A673 (cell line): Measurements from ENCODE around the gene UCKL1. TPM values are rescaled to one million over a fixed set of nuclear protein-coding genes. Genes with fewer than 3 reads are reported as not detected.

ENCODE experiments used
- BruUV-seq: library from RNA; stranded (reverse); fragments of 400-500 nt; replicated peaks from 2 replicates; lab custom pipeline; 2021; lab: Mats Ljungman, UMichigan
- CTCF ChIA-PET: fragments of 300-600 bp; sonication (Branson Sonifier 250); formaldehyde crosslinking; loops from one replicate; lab custom pipeline; 2022; ENCODE audit warnings: antibody characterized with exemption; lab: Charles Lee
- POLR2A ChIA-PET: fragments of 300-600 bp; sonication (Branson Sonifier 250); formaldehyde crosslinking; loops from one replicate; lab custom pipeline; 2022; ENCODE audit warnings: antibody characterized with exemption; ENCODE audit not compliant: low non-redundant PET; lab: Charles Lee
- DNase-seq: peaks from one replicate; pipeline ENCODE4 v3.0.0-alpha.2; 2015; ENCODE audit warnings: low spot score
- H3K27ac ChIP-seq: fragments of 200-600 bp; sonication (generic); 2 replicates; pipeline ENCODE4 v1.5.1; 2016; ENCODE audit warnings: mixed run types, low read depth, mild to moderate bottlenecking, mixed read lengths, antibody characterized with exemption, low read length; ENCODE audit not compliant: poor library complexity, severe bottlenecking
- H3K27me3 ChIP-seq: fragments of 200-600 bp; sonication (generic); replicated peaks from 2 replicates; pipeline ENCODE4 v1.6.1; 2017; ENCODE audit warnings: mixed run types, low read depth, mild to moderate bottlenecking, mixed read lengths, antibody characterized with exemption, low read length; ENCODE audit not compliant: insufficient read depth, poor library complexity
- H3K36me3 ChIP-seq: fragments of 200-600 bp; sonication (generic); 2 replicates; pipeline ENCODE4 v1.6.1; 2016; ENCODE audit warnings: mixed run types, mild to moderate bottlenecking, mixed read lengths, antibody characterized with exemption, low read length; ENCODE audit not compliant: insufficient read depth, poor library complexity, severe bottlenecking
- H3K4me1 ChIP-seq: fragments of 200-600 bp; sonication (generic); 2 replicates; pipeline ENCODE4 v1.6.1; 2017; ENCODE audit warnings: mixed run types, mild to moderate bottlenecking, mixed read lengths, antibody characterized with exemption, low read length; ENCODE audit not compliant: insufficient read depth, poor library complexity, severe bottlenecking
- H3K4me3 ChIP-seq: fragments of 200-600 bp; sonication (generic); 2 replicates; pipeline ENCODE4 v1.5.1; 2016; ENCODE audit warnings: low read depth, mixed run types, mild to moderate bottlenecking, mixed read lengths, low read length; ENCODE audit not compliant: poor library complexity, severe bottlenecking
- H3K9me3 ChIP-seq: fragments of 200-600 bp; sonication (generic); 2 replicates; pipeline ENCODE4 v1.6.1; 2016; ENCODE audit warnings: mixed run types, low read depth, mild to moderate bottlenecking, mixed read lengths, antibody characterized with exemption, low read length; ENCODE audit not compliant: poor library complexity, severe bottlenecking
- EZH2 ChIP-seq: fragments of 200-600 bp; sonication (generic); IDR thresholded peaks from 2 replicates; pipeline ENCODE4 v1.6.1; 2017; ENCODE audit warnings: borderline replicate concordance, low read depth, mild to moderate bottlenecking, mixed read lengths, antibody characterized with exemption, low read length; ENCODE audit not compliant: poor library complexity, severe bottlenecking
- intact Hi-C: fragments of 100-400 bp; cut with micrococcal nuclease; formaldehyde crosslinking; loops from one replicate; pipeline ENCODE4 v1.10.0; 2022; ENCODE audit not compliant: unreplicated experiment
- total RNA-seq: library from RNA; stranded (reverse); gene quantifications from 2 replicates; pipeline ENCODE4 v1.2.3, GENCODE V29; 2021
- TF ChIP-seq, protein P1 (sequence below): fragments of 300-800, 200-600 bp; sonication (generic); conservative IDR thresholded peaks from 2 replicates; pipeline ENCODE4 v1.5.1; 2017; ENCODE audit warnings: low read depth, mild to moderate bottlenecking, antibody characterized with exemption, low read length, moderate library complexity, mixed read lengths

UCKL1 gene
- total RNA-seq, 1 experiment from 2014 or later: 53.3 TPM

DNA sequence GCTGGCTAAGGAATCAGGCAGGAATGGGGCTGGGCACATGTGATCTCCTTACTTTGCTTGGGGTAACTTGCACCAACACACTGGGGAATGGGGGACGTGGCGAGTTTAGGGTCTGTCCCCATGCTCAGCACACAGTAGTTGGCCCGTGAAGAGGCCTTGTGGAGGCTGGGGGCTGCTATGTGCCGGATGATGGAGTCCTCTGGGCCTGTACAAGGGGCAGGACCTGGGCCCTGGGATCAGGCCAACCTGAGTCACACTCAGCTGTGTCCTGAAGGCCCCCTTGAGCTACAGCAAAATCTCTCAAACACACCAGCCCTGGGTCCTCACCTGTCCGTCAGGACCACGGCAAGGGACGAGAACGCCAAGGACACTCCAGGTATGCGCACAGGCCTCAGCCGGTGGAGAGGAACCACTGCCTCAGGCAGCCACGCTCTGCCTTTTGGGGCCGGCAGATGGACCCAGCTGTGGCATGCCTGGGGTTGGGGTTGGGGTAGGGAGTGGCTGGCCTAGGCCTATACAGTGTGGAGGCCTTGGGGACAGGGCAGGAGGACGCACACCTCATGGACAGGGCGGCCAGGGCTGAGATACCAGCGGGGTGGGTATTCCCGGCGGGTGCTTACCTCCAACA is 11.1 kb downstream of the UCKL1 start:
- Histone ChIP-seq H3K9me3 (no peaks in the 10 kb centered on the region), H3K27ac (no peak overlapping the region), H3K4me1 (peaks cover 22% of the 10 kb centered on the region), H3K36me3 (peaks cover 31% of the 10 kb centered on the region), H3K27me3 (no peaks in the 10 kb centered on the region), H3K4me3 (no peak overlapping the region)
- intact Hi-C loops: no loop called here
- ChIA-PET POLR2A (no interaction called here), CTCF (no interaction called here)
- no TSS peak for BruUV-seq
- DNase-seq: no peak
- TF ChIP-seq EZH2: no peak
- TF ChIP-seq, protein P1, sequence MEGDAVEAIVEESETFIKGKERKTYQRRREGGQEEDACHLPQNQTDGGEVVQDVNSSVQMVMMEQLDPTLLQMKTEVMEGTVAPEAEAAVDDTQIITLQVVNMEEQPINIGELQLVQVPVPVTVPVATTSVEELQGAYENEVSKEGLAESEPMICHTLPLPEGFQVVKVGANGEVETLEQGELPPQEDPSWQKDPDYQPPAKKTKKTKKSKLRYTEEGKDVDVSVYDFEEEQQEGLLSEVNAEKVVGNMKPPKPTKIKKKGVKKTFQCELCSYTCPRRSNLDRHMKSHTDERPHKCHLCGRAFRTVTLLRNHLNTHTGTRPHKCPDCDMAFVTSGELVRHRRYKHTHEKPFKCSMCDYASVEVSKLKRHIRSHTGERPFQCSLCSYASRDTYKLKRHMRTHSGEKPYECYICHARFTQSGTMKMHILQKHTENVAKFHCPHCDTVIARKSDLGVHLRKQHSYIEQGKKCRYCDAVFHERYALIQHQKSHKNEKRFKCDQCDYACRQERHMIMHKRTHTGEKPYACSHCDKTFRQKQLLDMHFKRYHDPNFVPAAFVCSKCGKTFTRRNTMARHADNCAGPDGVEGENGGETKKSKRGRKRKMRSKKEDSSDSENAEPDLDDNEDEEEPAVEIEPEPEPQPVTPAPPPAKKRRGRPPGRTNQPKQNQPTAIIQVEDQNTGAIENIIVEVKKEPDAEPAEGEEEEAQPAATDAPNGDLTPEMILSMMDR: no peak

DNA sequence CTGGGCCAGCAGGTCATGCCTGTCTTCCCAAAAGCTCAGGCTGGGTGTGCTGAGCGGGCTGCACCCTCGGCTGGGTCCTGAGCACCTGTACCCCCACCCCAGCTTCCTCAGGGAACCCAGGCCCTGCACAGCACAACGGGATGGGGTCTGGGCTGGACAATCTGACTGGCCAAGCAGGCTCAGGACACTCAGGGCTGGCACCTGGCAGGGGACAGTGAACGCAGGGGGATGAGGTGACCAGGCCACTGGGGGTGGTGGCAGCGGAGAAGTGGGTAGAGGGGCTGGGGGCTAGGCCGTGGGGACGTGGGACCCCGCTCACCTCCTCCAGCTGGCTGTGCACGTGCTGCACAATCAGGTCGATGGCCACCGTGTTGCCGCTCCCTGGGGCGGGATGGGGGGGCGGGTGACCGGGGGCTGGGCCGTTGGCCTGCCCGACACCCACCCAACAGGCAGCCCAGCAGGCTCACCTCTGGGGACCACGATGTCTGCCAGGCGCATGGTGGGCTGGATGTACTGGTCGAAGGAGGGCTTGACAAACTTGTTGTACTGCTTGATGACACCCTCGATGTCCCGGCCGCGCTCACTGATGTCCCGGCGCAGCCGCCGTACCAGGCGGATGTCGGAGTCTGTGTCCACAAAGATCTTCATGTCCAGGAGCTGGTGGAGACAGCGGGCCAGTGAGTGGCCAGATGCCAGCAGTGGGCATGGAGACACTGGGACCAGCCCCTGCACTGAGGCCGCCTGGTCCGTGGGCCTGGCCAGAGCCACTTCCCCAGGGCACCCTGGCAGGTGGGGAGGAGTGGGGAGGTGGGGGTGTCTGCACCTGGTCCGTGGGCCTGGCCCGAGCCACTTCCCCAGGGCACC is 11.9 kb downstream of the UCKL1 start:
- H3K9me3 ChIP-seq: no peaks in the 10 kb centered on the region
- H3K27ac ChIP-seq: no peak overlapping the region
- DNase-seq: no peak
- peaks cover 38% of the 10 kb centered on the region for H3K36me3 ChIP-seq
- ChIA-PET POLR2A (no interaction called here), CTCF (no interaction called here)
- no peak for TF ChIP-seq EZH2
- TF ChIP-seq, protein P1: no peak
- no peak overlapping the region for H3K4me3 ChIP-seq
- intact Hi-C loops: no loop called here
- H3K4me1 ChIP-seq: peaks cover 13% of the 10 kb centered on the region
- no TSS peak for BruUV-seq
- no peaks in the 10 kb centered on the region for H3K27me3 ChIP-seq

DNA sequence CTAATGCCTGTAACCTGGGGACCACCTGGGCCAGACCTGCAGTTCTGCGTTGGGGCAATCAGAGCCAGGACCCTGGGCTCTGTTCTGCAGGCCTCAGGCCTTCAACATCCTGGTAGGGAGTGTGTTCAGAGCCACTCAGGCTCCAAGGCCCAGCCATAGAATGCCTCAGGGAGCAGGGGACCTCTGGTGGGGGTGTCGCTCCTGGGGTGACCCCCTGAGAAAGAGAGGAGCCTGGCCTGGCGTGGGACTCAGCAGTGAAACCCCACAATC is 12.5 kb downstream of the UCKL1 start:
- no peaks in the 10 kb centered on the region for H3K27me3 ChIP-seq
- intact Hi-C loops: no loop called here
- BruUV-seq: no TSS peak
- H3K9me3 ChIP-seq: no peaks in the 10 kb centered on the region
- ChIA-PET CTCF (no interaction called here), POLR2A (no interaction called here)
- H3K36me3 ChIP-seq: peaks cover 41% of the 10 kb centered on the region
- H3K4me3 ChIP-seq: no peak overlapping the region
- H3K4me1 ChIP-seq: peaks cover 8% of the 10 kb centered on the region
- no peak overlapping the region for H3K27ac ChIP-seq
- TF ChIP-seq EZH2: no peak
- TF ChIP-seq, protein P1: no peak
- no peak for DNase-seq
